ENCODE measurements around the gene LRMDA.

Gene LRMDA

GRCh38 chr10:76333796-76334195 is 902.4 kb downstream of the LRMDA start:
- DNase-seq, result no peak

GRCh38 chr10:76334255-76334654 is 902.8 kb downstream of the LRMDA start:
- DNase-seq, result no peak

DNA sequence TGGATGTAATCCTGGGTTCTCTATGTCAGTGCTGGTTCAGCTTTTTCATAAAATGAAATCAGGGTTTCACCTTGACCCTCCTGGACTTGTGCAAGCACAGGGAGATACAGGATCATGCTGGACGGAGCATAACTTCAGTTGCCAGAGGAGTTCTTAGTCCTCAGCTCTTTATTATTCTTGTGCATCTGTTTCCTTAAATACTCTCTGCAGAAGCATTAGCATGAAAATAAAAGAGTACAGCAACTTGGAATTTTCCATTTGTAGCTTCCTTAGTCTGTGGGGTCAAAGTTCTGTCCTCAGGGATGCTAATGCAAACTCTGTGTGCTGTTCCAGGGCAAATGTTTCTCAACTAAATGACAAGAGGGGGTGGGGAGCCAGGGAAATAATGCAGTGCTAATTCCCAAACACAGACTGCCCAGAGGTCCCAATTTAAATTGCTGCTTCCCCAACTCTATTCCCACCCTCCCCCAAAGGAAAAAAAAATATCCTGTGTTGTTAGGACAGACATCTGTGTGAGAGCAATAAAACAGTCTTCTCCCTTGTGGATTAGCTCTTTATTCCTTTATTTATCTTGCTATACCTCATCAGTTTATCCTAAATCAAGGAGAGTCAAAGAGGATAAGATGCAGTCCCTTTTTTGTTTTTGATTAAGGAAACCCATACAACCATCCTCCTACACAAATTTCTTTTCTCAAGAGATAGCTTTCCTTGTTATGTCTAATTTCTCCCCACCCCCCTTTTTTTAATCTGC is 905.0 kb downstream of the LRMDA start:
- DNase-seq, result no peak

- no peak for DNase-seq
Measured at GRCh38 chr10:76337641-76338040, 906.2 kb downstream of the LRMDA start.

- DNase-seq, result no peak
Measured at GRCh38 chr10:76338187-76338586, 906.8 kb downstream of the LRMDA start.

GRCh38 chr10:76341740-76342139 is 910.3 kb downstream of the LRMDA start:
- no peak for DNase-seq

- DNase-seq, result no peak
Measured at GRCh38 chr10:76342996-76343395, 911.6 kb downstream of the LRMDA start.

GRCh38 chr10:76347832-76348231 is 916.4 kb downstream of the LRMDA start:
- no peak for DNase-seq

GRCh38 chr10:76350583-76350982 is 919.2 kb downstream of the LRMDA start:
- DNase-seq, result no peak

- DNase-seq, result no peak
Measured at GRCh38 chr10:76352300-76352699, 920.9 kb downstream of the LRMDA start.

DNA sequence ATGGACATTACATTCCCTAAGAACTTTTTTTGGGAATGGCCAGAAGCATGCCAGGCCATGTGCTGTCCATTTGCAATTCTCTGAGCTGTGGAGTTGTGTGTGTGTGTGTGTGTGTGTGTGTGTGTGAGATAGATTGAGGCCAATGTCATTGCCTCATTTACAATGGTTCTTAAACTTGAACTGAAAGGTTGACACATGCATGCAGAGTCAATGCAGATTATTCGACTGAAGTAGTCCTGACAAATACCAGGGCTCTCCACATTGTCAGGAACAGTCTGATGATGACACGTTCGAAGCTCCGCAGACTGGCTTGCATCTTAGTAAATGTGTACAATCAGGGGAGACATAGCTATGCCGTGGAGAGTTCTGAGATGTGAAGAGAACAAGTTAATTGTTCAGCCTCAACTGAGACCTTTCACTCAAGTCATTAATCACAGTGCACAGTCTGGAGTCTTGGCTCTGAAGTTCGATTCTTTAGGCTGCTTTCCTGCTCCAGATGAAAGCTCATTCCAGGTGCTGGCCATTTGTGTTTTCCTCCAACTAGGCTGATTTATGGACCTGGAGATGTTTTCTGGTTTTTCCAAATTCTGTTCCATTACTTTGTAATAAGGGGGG is 921.9 kb downstream of the LRMDA start:
- no peak for DNase-seq

DNA sequence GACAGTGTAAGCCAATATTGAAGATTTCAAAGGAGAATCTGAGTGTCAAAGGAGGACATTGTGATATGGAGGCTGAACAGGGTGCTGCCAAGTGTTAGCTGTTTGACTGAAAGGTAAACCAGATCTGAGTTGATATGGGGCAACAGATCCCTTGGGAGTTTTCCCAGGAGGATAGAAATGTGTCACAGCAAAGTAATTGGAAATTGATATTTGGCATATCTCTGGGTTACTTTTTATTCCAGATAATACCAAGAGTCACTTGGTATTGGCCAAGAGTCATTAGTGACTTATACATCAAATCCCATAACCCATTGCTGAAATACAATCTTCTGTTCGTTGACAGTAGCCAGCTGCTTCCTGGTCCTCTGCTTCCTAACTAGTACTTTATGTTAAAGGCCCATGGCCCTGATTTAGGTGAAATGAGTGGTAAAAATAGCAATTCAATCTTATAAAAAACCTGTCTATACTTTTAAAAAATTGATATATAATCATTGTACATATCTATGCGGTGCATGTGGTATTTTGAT is 922.9 kb downstream of the LRMDA start:
- no peak for DNase-seq

GRCh38 chr10:76354921-76355320 is 923.5 kb downstream of the LRMDA start:
- DNase-seq, result no peak

DNA sequence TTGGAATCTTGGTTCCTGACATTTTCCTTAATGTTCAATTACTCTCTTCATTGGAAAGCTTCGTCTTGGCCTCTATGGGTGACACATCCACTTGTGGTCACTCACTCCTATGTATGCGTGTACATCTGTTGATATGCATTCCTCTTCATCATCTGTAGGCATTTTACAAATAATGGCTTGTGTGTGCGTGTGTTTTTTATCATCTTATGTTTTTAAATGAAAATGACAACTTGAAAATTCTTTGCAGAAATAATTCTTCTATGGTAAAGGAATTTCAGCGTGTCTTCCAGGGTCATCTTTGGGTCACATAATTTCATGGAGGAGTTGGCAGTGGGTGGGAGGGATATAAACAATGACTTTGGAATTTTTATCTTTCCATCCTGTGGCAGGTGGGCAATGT is 925.1 kb downstream of the LRMDA start:
- no peak for DNase-seq

GRCh38 chr10:76357726-76358415 is 926.4 kb downstream of the LRMDA start:
- DNase-seq, result no peak

GRCh38 chr10:76358743-76359395 is 927.4 kb downstream of the LRMDA start:
- DNase-seq, result no peak

DNA sequence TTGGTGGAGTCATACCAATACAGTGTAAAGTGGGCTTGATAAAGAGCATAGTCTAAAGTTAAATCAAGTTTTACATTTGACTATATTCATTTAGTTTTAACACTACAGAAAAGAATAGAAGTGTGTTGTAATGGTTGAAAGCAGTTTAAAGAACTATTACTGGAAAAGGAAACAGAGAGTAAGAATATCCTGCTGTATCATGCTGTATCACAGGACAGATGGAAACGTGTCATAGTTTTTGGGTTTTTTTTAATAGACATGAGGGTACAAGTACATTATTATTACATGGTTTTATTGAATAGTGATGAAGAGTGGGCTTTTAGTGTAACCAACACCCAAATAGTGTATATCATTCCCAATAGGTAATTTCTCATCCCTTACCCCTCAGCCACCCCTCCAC is 944.3 kb downstream of the LRMDA start:
- DNase-seq, result no peak

DNA sequence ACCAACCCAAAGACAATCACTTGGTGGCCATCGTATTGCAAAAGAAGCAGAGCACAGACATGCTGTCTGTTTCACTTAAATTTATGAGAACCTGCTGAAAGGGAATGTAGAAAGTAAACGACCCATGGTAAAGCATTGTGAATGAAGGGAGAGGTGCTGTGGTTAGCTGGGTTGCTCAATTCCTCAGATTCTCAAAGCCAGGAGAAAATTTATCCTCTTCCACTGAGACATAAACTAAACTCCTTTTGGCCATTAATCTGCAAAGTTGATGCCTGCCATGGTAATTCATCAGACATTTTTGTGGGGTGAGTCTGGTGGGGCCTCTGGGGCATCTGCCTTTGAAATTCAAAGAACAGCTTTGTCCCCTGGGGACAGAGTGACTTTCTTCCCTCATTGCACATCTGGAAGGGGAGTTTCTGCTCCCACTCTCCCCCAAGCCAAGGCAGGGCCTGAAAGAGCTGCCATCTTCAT is 951.0 kb downstream of the LRMDA start:
- no peak for DNase-seq

DNA sequence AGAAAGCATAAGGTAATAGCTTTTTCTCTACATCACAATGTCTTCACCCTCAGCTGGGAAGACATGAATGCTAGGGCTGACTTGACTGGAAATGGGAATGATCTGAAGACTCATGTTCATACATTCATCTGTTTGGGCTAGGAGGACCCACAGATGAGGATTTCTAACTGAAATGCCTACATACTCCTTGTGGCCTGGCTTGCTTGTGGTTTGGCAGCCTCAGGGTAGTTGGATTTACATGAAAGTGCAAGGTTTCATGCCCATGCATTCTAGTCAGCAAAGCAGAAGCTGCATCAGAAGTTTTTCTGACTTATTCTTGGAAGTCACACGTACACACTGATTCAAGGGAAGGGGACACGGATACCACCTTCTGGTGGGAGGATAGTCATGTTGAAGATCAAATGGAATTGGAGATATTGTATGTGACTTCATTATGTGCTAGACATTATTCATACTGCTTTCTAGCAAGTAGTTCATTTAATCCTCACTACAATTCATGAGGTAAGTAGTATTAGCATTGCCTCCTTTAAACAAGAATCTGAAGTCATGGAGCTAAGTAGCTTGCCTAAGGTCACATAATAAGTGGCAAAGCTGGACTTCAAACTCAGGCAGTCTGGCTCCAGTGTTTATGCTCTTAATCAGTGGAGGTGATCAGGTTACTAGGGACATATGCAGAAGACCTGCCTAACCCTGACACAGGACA is 957.0 kb downstream of the LRMDA start:
- DNase-seq, result no peak

GRCh38 chr10:76393875-76394706 is 962.7 kb downstream of the LRMDA start:
- DNase-seq, result no peak

DNA sequence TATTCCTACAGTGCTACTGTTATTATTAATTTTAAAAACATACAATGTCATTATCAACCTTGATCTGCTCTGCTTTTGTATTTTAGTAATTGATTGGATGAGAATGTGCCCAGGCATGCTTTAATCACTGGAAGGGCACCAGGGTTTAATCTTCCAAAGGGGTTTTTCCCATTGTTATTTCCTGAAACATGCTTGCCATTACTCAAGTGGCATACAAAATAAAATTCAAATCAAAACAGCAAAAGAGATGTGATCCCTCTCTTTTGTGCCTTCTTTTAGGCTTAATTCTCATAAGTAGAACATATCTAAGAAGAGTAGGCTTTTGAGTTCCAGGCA is 963.3 kb downstream of the LRMDA start:
- no peak for DNase-seq

- DNase-seq, result no peak
Measured at GRCh38 chr10:76395251-76395650, 963.8 kb downstream of the LRMDA start.
